ENCODE results near the gene EEF2K.

Gene EEF2K

GRCh38 chr16:22253272-22253671 lies 47.2 kb downstream of the EEF2K start:
- no peak for DNase-seq

GRCh38 chr16:22255335-22255734 lies 49.3 kb downstream of the EEF2K start:
- no peak for DNase-seq

- DNase-seq: no peak
Measured at GRCh38 chr16:22257440-22257839, 51.4 kb downstream of the EEF2K start.

GRCh38 chr16:22260490-22260889 lies 54.4 kb downstream of the EEF2K start:
- no peak for DNase-seq

- no peak for DNase-seq
Measured at GRCh38 chr16:22262460-22262859, 56.4 kb downstream of the EEF2K start.

GRCh38 chr16:22264786-22265185 lies 58.7 kb downstream of the EEF2K start:
- no peak for DNase-seq

- no peak for DNase-seq
Measured at GRCh38 chr16:22265351-22265750, 59.3 kb downstream of the EEF2K start.

GRCh38 chr16:22266546-22266945 lies 60.5 kb downstream of the EEF2K start:
- no peak for DNase-seq

GRCh38 chr16:22267764-22268163 lies 61.7 kb downstream of the EEF2K start:
- no peak for DNase-seq

- no peak for DNase-seq
Measured at GRCh38 chr16:22270525-22270924, 64.4 kb downstream of the EEF2K start.

- DNase-seq: no peak
Measured at GRCh38 chr16:22272870-22273650, 67.0 kb downstream of the EEF2K start.

GRCh38 chr16:22274916-22275315 lies 68.8 kb downstream of the EEF2K start:
- no peak for DNase-seq

- DNase-seq: no peak
Measured at GRCh38 chr16:22278441-22279230, 72.6 kb downstream of the EEF2K start.

GRCh38 chr16:22282254-22282892 lies 76.3 kb downstream of the EEF2K start:
- DNase-seq: no peak

GRCh38 chr16:22284637-22285036 lies 78.6 kb downstream of the EEF2K start:
- DNase-seq: no peak

GRCh38 chr16:22285080-22285479 lies 79.0 kb downstream of the EEF2K start:
- no peak for DNase-seq

- DNase-seq: no peak
Measured at GRCh38 chr16:22291020-22291419, 84.9 kb downstream of the EEF2K start.

GRCh38 chr16:22291860-22292318 lies 85.8 kb downstream of the EEF2K start:
- no peak for DNase-seq

GRCh38 chr16:22292320-22292719 lies 86.2 kb downstream of the EEF2K start:
- no peak for DNase-seq

GRCh38 chr16:22293137-22294106 lies 87.3 kb downstream of the EEF2K start:
- no peak for DNase-seq

- no peak for DNase-seq
Measured at GRCh38 chr16:22296225-22297113, 90.4 kb downstream of the EEF2K start.

All from stimulated activated CD4-positive, alpha-beta T cell treated with anti-CD3 and anti-CD28 coated beads, Interleukin-2, amount 100 ng/mL, for 48 hours (primary cell).